WTC11 (cell line): Measurements from ENCODE around the gene GRAMD2B.

ENCODE experiments used
- ATF6 ChIP-seq: sonication (generic); formaldehyde crosslinking; IDR thresholded peaks from 2 replicates; pipeline ENCODE4 v1.8.1; 2023; ENCODE audit warnings: mild to moderate bottlenecking, missing genetic modification reagents
- CTCF ChIP-seq: fragments of 200-600 bp; IDR thresholded peaks from 2 replicates; pipeline ENCODE4 v1.8.0; 2022; ENCODE audit warnings: antibody characterized with exemption
- HMGA2 ChIP-seq: fragments of 250-450 bp; sonication (Bioruptor Pico); IDR thresholded peaks from 2 replicates; pipeline ENCODE4 v1.4.0; 2021; ENCODE audit warnings: mild to moderate bottlenecking, moderate library complexity
- MAX ChIP-seq: sonication (generic); formaldehyde crosslinking; IDR thresholded peaks from 2 replicates; pipeline ENCODE4 v1.8.0; 2022; ENCODE audit warnings: mild to moderate bottlenecking, missing genetic modification reagents
- PREB ChIP-seq: sonication (generic); formaldehyde crosslinking; IDR thresholded peaks from 2 replicates; pipeline ENCODE4 v1.8.1; 2022; ENCODE audit warnings: mild to moderate bottlenecking, missing genetic modification reagents, moderate library complexity, borderline replicate concordance

GRCh38 chr5:126445502-126446174 is 22.4 kb downstream of the GRAMD2B start:
- no peak for TF ChIP-seq CTCF
- TF ChIP-seq ATF6 (CRISPR knock-in tag): no peak
- TF ChIP-seq PREB: no peak
- no peak for TF ChIP-seq MAX (CRISPR knock-in tag)
- TF ChIP-seq HMGA2 (CRISPR knock-in tag): no peak
